GM19395 (cell line): ENCODE data around the gene ARHGAP33.
"Not testable (repeated sequence)": the region's sequence is repeated elsewhere in the genome, so short reads cannot be mapped to it uniquely, and the experiment has no call there.

Source experiments
- ATAC-seq: cut with Tn5 transposase; IDR thresholded peaks from one replicate; pipeline ENCODE4 v1.9.1; 2021; ENCODE audit warnings: mild to moderate bottlenecking, moderate library complexity; ENCODE audit not compliant: unreplicated experiment

ARHGAP33 gene

GRCh38 chr19:35755550-35756376 lies 19.6 kb upstream of the ARHGAP33 start:
- ATAC-seq = no peak

DNA sequence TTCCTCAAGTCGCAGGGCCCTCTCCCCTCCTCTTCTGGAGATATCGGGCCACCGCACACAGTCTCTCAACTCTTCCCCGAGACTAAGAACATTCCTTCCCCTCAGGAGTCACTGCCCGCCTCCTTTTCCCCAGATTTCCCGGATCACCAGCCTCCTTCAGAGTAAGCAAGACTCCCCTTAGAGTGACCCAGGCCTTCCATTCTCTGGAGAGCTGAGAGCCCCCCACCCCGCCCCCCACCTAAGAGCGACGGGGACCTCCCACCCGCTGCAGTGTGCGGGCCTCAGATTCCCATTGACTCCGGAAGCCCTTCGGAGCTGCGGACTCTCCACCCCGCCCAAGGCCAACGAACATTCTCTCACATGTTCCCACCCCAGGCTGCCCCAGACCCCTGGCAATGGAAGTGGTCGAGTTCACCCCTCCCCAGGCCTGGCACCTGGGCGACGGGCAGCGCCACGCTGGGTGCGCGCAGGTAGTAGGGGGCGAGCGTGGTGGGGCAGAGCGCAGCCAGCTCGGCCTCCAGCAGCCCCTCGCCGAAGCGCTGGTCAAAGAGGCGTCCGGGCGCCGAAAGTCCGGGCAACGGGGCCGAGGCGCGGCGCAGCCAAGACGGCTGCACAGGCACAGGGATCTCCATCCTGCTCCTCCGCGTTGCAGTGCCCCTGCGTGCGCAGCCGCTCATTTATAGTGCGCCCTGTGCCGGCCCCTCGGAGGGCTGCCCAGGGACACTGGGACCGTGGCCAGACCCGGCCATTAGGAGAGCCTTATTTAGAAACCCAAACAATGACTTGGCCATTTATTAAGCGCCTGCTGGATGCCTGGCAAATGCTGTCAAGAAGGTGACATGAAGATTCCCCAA lies 18.8 kb upstream of the ARHGAP33 start, which contains the start of gene HSPB6:
Gene HSPB6, minus strand, starts transcription at position 653 of the 854 bp plus-strand sequence. Its CDS starts 21 bp downstream, at position 632.
- no peak for ATAC-seq

DNA sequence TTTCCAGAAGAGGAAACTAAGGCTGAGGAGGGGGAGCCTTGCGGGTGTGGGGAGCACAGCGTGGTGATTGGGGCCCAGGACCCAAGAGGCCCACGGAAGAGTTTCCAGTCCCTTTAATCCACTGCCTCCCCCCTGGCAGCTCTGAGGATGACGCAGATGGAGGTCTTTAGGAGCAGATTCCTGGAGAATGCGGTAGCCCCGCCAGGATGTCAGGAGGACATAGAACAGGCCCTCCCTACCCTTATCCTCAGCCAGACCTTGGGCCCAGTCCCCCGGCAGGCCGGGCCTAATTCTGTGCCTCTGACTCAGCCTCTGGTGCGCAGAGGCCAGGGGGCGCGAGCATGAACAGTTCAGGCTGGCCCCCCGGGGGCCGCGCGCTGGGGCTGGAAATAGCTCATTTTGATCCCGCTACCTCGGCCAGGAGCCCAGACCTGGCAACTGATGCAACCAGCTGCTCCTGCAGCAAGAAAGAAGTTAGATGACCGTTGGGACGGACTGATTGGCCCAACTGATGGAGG lies 18.1 kb upstream of the ARHGAP33 start:
- ATAC-seq = peak; percentile 10

DNA sequence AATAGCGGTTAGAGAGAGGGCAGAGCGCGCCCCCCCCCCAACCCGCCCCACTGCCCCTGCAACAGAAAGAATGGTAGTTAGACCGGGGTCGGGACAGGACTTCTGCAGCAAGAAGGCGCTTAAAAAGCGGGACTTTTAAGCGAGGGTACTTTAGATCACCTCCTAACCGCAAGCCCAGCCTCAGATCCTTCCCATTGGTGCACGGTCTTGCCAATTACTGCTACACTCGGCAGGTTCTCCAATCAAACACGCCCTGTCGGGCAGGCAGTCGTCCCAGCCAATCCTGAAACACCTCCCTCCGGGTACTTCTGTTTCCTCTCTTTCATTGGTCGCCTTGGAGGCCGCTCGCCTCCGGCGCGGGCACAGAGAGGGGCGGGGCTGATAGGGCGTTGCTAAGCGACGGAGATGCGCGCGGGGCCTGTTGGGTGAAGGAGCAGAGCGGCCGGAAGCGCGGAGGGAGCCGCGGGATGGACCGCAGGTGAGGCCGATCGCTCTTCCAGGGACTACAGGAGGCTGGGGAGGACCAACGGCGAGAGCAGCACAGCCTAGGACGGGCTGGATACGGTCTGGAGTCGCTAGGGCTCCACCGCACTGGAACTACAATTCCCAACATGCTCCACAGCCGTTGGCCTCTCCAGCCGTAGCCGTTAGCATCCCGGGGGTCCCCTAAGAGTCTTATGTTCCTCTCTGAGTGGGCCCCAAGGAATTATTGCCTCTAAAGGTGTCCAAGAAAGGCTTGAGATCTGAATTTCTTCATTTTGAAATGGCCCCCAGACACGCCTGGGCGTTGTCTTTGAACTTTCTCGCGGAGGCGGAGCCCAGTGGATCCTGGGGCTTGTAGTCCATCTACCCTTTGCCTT lies 17.4 kb upstream of the ARHGAP33 start, which contains the start of gene PROSER3:
Gene PROSER3, plus strand, starts transcription at position 428 of the 860 bp plus-strand sequence. Its CDS starts 40 bp downstream, at position 468.
- ATAC-seq = peak; percentile 97

GRCh38 chr19:35759697-35760096 lies 15.7 kb upstream of the ARHGAP33 start:
- ATAC-seq = no peak

- ATAC-seq = no peak
These were observed 14.5 kb upstream of the ARHGAP33 start for GRCh38 chr19:35760711-35761349.

GRCh38 chr19:35764432-35765315 lies 10.7 kb upstream of the ARHGAP33 start:
- ATAC-seq = no peak

GRCh38 chr19:35766571-35767104 lies 8.7 kb upstream of the ARHGAP33 start:
- ATAC-seq = no peak

DNA sequence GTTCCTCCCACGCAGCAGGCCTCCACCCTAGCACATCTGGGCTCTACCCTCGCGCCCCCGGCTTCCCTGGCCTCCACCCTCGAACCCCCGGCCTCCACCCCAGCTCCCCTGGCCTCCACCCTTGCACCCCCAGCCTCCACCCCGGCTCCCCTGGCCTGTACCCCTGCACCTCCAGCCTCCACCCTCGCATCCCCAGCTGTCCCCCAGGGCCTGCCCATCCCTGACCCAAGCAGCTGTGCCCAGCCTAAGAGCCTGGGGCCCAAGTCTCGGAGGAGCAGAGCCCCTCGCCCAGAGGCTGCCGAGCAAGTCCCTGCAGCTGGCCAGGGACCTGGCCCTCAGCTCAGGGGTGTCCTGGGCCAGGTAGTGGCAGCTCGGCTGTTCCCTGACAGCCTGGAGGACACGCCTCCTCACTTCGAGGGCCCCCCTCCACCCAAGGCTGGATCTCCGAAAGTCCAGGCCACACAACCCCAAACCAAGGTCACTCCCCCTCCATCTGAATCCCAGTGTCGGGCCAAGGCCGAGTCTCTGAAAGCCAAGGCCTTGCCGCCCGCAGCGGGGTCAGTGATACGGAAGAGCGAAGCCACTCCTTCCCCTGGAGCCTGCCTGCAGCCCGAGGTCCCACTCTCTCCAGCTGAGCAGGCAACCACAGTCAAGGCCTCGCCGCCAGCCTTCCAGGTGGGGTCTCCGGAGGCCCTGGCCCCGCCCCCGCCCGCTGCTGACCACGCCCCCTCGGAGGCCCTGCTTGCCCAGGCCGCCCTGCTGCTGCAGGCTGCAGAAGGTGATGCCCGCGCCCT lies 7.9 kb upstream of the ARHGAP33 start:
- ATAC-seq = no peak

DNA sequence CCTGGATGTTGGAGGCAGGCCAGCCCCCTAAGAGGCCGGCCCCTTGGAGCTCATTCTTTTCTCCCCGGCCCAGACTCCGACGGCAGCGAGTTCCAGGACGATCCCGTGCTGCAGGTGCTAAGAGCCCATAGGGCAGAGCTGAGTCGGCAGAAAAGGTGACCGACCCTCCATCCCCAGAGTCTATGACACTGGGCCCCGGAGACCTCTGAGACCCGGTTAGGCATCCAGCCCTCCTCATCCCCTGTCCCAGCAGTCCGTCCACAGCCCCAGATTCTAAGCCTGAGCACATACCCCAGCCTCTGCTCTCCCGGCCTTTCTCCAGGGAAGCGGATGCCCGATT lies 7.3 kb upstream of the ARHGAP33 start:
- no peak for ATAC-seq

GRCh38 chr19:35772362-35772761 lies 3.0 kb upstream of the ARHGAP33 start:
- ATAC-seq = not testable (repeated sequence)

DNA sequence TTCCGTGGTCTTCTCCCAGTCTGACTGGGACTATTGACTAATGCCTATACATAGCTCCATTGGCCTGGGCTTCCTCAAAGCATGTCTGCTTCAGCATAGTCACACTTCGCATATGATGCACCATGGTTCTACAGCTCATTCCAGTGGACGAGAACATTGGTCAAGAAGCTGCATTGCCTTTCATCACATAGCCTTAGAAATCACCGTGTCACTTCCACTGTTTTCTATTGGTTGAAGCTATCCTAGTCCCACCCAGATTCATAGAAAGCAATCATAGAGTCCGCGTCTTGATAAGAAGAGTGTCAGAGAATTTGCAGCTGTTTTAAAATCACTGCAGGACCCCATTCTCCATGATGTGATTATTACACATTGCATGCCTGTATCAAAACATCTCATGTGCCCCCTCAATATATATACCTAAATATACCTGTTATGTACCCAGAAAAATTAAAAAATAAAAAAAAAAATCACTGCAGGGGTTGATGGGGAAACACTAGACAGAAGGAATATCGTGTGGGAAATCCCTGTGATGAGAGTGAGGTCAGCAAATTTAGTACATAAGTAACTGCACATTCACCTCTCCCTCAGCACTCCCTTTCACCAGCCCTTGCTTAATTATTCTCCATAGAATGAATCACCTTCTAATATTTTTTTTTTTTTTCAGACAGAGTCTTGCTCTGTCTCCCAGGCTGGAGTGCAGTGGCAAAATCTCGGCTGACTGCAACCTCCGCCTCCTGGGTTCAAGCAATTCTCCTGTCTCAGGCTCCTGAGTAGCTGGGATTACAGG lies 2.2 kb upstream of the ARHGAP33 start:
- ATAC-seq = no peak

DNA sequence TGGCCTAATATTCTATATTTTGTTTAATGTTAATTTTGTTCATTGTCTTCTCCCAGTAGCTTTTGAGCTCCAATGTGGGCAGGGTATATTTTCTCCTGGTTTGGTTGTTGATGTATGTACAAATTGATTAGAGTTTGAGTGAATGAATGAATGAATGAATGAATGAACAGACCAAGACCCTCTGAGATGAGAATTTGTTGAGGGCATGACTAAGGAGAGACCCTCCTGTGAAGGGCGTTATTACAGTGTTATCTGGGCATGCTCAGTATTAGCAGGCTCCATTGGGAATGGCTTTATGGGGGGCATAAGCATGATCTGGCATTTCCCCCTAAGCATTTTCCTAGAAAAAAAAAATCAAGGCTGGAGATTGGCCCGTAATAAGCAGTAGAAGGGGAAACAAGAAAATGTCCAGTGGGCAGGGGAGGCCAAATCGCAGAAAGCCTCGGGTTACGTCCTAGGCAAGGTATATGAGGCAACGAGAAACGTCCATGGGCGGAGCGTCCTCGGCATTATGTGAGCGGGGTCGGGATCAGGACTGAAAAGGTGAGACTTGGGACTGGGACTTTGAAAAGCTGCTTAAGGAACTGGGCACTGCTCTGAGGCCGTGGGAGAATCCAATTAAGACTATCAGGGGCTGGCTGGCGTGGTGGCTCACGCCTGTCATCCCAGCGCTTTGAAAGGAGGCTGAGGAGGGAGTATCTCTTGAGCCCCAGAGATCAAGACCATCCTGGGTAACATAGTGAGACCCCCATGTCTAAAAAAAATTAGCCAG lies 904 bp upstream of the ARHGAP33 start:
- ATAC-seq = no peak

GRCh38 chr19:35775046-35775297 lies 392 bp upstream of the ARHGAP33 start:
- ATAC-seq = no peak

- ATAC-seq = no peak
These were observed 881 bp downstream of the ARHGAP33 start for GRCh38 chr19:35776102-35776788.
